Measurements from ENCODE around the gene HIPK2. TPM values are rescaled to one million over a fixed set of nuclear protein-coding genes. Genes with fewer than 3 reads are reported as not detected.

HIPK2 gene
- total RNA-seq, 1 donor from 2014 or later, result 89.1 TPM

- no peak overlapping the region for H3K4me3 Mint-ChIP-seq
- no peak for TF ChIP-seq CTCF (conservative IDR thresholded peaks at IDR 0.05)
- peaks cover 17% of the 10 kb centered on the region for H3K4me1 Mint-ChIP-seq (ENCODE audit: unreplicated experiment)
- H3K27ac Mint-ChIP-seq, result peak overlapping the region; percentile 24
- DNase-seq (ENCODE audit: extremely low spot score, unreplicated experiment), result no peak
- no peaks in the 10 kb centered on the region for H3K9me3 Mint-ChIP-seq
- H3K36me3 Mint-ChIP-seq, result peaks cover 32% of the 10 kb centered on the region
- no peaks in the 10 kb centered on the region for H3K27me3 Mint-ChIP-seq
Measured at GRCh38 chr7:139725077-139725476, 52.7 kb downstream of the HIPK2 start.

GRCh38 chr7:139722604-139723003 is 55.2 kb downstream of the HIPK2 start:
- no peak for DNase-seq (ENCODE audit: extremely low spot score, unreplicated experiment)
- Mint-ChIP-seq H3K4me1 (ENCODE audit: unreplicated experiment) (peaks cover 16% of the 10 kb centered on the region), H3K36me3 (peaks cover 23% of the 10 kb centered on the region), H3K27ac (no peak overlapping the region), H3K4me3 (no peak overlapping the region), H3K9me3 (no peaks in the 10 kb centered on the region), H3K27me3 (no peaks in the 10 kb centered on the region)
- TF ChIP-seq CTCF (conservative IDR thresholded peaks at IDR 0.05), result no peak

GRCh38 chr7:139721821-139722220 is 56.0 kb downstream of the HIPK2 start:
- peak overlapping the region; percentile 54 for H3K27ac Mint-ChIP-seq
- peaks cover 9% of the 10 kb centered on the region for H3K4me1 Mint-ChIP-seq (ENCODE audit: unreplicated experiment)
- H3K36me3 Mint-ChIP-seq, result peaks cover 22% of the 10 kb centered on the region
- TF ChIP-seq CTCF (conservative IDR thresholded peaks at IDR 0.05), result no peak
- H3K27me3 Mint-ChIP-seq, result no peaks in the 10 kb centered on the region
- no peaks in the 10 kb centered on the region for H3K9me3 Mint-ChIP-seq
- no peak for DNase-seq (ENCODE audit: extremely low spot score, unreplicated experiment)
- no peak overlapping the region for H3K4me3 Mint-ChIP-seq

- DNase-seq (ENCODE audit: extremely low spot score, unreplicated experiment), result no peak
- no peaks in the 10 kb centered on the region for H3K9me3 Mint-ChIP-seq
- H3K36me3 Mint-ChIP-seq, result peaks cover 21% of the 10 kb centered on the region
- no peak for TF ChIP-seq CTCF (conservative IDR thresholded peaks at IDR 0.05)
- H3K27me3 Mint-ChIP-seq, result no peaks in the 10 kb centered on the region
- H3K4me1 Mint-ChIP-seq (ENCODE audit: unreplicated experiment), result peaks cover 5% of the 10 kb centered on the region
- H3K27ac Mint-ChIP-seq, result peak overlapping the region; percentile 54
- no peak overlapping the region for H3K4me3 Mint-ChIP-seq
Measured at GRCh38 chr7:139721417-139721816, 56.4 kb downstream of the HIPK2 start.

GRCh38 chr7:139720705-139721231 is 57.0 kb downstream of the HIPK2 start:
- DNase-seq (ENCODE audit: extremely low spot score, unreplicated experiment), result no peak
- no peak overlapping the region for H3K27ac Mint-ChIP-seq
- no peaks in the 10 kb centered on the region for H3K9me3 Mint-ChIP-seq
- TF ChIP-seq CTCF (conservative IDR thresholded peaks at IDR 0.05), result no peak
- no peaks in the 10 kb centered on the region for H3K4me1 Mint-ChIP-seq (ENCODE audit: unreplicated experiment)
- H3K27me3 Mint-ChIP-seq, result no peaks in the 10 kb centered on the region
- H3K4me3 Mint-ChIP-seq, result no peak overlapping the region
- H3K36me3 Mint-ChIP-seq, result peaks cover 19% of the 10 kb centered on the region

GRCh38 chr7:139720186-139720585 is 57.6 kb downstream of the HIPK2 start:
- H3K4me3 Mint-ChIP-seq, result no peak overlapping the region
- DNase-seq (ENCODE audit: extremely low spot score, unreplicated experiment), result no peak
- no peaks in the 10 kb centered on the region for H3K9me3 Mint-ChIP-seq
- peaks cover 21% of the 10 kb centered on the region for H3K36me3 Mint-ChIP-seq
- H3K27ac Mint-ChIP-seq, result no peak overlapping the region
- peaks cover 2% of the 10 kb centered on the region for H3K4me1 Mint-ChIP-seq (ENCODE audit: unreplicated experiment)
- TF ChIP-seq CTCF (conservative IDR thresholded peaks at IDR 0.05), result no peak
- H3K27me3 Mint-ChIP-seq, result no peaks in the 10 kb centered on the region
